Panc1 (cell line): ENCODE data around the gene ADORA1. TPM values are rescaled to one million over a fixed set of nuclear protein-coding genes. Genes with fewer than 3 reads are reported as not detected.

Experiments used
- ATAC-seq: fragments of 200-7000 bp; cut with Tn5 transposase; 2 replicates; pipeline ENCODE4 v1.9.1; 2020; ENCODE audit warnings: mild to moderate bottlenecking, moderate library complexity
- BruUV-seq: library from RNA; stranded (reverse); fragments of 400-500 nt; replicated peaks from 2 replicates; lab custom pipeline; 2021; lab: Mats Ljungman, UMichigan
- CTCF ChIA-PET: fragments of 300-600 bp; sonication (Branson Sonifier 250); formaldehyde crosslinking; loops from one replicate; lab custom pipeline; 2022; ENCODE audit warnings: antibody characterized with exemption; lab: Charles Lee
- POLR2A ChIA-PET: fragments of 300-600 bp; sonication (Branson Sonifier 250); formaldehyde crosslinking; loops from one replicate; lab custom pipeline; 2022; ENCODE audit warnings: antibody characterized with exemption; lab: Charles Lee
- DNase-seq: peaks from one replicate; pipeline ENCODE4 v3.0.0-alpha.2; 2010; ENCODE audit warnings: low read depth, low spot score
- H3K27ac ChIP-seq: 2 replicates; pipeline ENCODE4 v1.5.1; 2011; ENCODE audit warnings: mild to moderate bottlenecking, low read length, inconsistent platforms
- H3K27me3 ChIP-seq: fragments of 200-500 bp; sonication (Bioruptor generic); 2 replicates; pipeline ENCODE4 v1.6.0; 2014; ENCODE audit warnings: low read length, inconsistent platforms; ENCODE audit not compliant: control insufficient read depth, insufficient read depth
- H3K36me3 ChIP-seq: fragments of 200-500 bp; sonication (Bioruptor generic); 2 replicates; pipeline ENCODE4 v1.5.1; 2014; ENCODE audit warnings: inconsistent platforms, mild to moderate bottlenecking, low read length, moderate library complexity; ENCODE audit not compliant: control insufficient read depth, insufficient read depth
- H3K4me1 ChIP-seq: 2 replicates; pipeline ENCODE4 v1.5.1; 2011; ENCODE audit warnings: inconsistent platforms, mild to moderate bottlenecking, low read length, moderate library complexity; ENCODE audit not compliant: control insufficient read depth, insufficient read depth
- H3K4me3 ChIP-seq, 2 experiments: 2 replicates each; pipeline ENCODE4 v1.5.1; 2011 to 2012; ENCODE audit warnings: low read depth in 2 of 2, low read length in 2 of 2, mild to moderate bottlenecking in 2 of 2, inconsistent platforms in 1 of 2, moderate library complexity in 1 of 2
- H3K9me3 ChIP-seq: fragments of 200-500 bp; sonication (Bioruptor generic); 2 replicates; pipeline ENCODE4 v1.5.1; 2014; ENCODE audit warnings: low read depth, mild to moderate bottlenecking, inconsistent platforms, low read length, moderate library complexity; ENCODE audit not compliant: control insufficient read depth, insufficient read depth
- CTCF ChIP-seq: fragments of 450-650 bp; IDR thresholded peaks from 2 replicates; pipeline ENCODE4 v1.5.1; 2017; ENCODE audit warnings: mild to moderate bottlenecking
- POLR2AphosphoS5 ChIP-seq: IDR thresholded peaks from 2 replicates; pipeline ENCODE4 v1.6.1; 2012; ENCODE audit warnings: mild to moderate bottlenecking, low read depth, low read length, moderate library complexity
- REST ChIP-seq, 2 experiments: IDR thresholded peaks; 2 replicates each; pipeline ENCODE4 v1.6.1; 2011 to 2012; ENCODE audit warnings: low read depth in 2 of 2, control low read depth in 1 of 2, low read length in 1 of 2, mild to moderate bottlenecking in 1 of 2, moderate library complexity in 1 of 2; ENCODE audit not compliant: insufficient read depth in 1 of 2
- SIN3A ChIP-seq: IDR thresholded peaks from 2 replicates; pipeline ENCODE4 v1.6.1; 2012; ENCODE audit warnings: low read depth, mild to moderate bottlenecking, low read length, moderate library complexity, borderline replicate concordance; ENCODE audit not compliant: insufficient read depth
- TCF7L2 ChIP-seq: IDR thresholded peaks from 2 replicates; pipeline ENCODE4 v1.6.1; 2011; ENCODE audit warnings: mild to moderate bottlenecking, low read depth, low read length, inconsistent platforms
- in situ Hi-C: cut with HindIII; loops from 2 replicates; pipeline ENCODE4 v1.10.0; 2016; ENCODE audit warnings: low sequenced_read_pairs, low pct_unique_long_range_greater_than_20kb
- intact Hi-C: fragments of 100-400 bp; cut with micrococcal nuclease; formaldehyde crosslinking; loops from one replicate; pipeline ENCODE4 v1.10.0; 2022; ENCODE audit not compliant: unreplicated experiment
- total RNA-seq: library from RNA; stranded (reverse); gene quantifications from one replicate; pipeline ENCODE4 v1.2.1, GENCODE V29; 2021; ENCODE audit not compliant: unreplicated experiment

The ADORA1 gene
- total RNA-seq, 1 experiment from 2014 or later: 8.5 TPM

GRCh38 chr1:203185585-203185984 lies 58.1 kb downstream of the ADORA1 start:
- in situ Hi-C loops: no loop called here
- POLR2A ChIA-PET: no interaction called here
- CTCF ChIA-PET: interaction anchor here (0.8 to 1.0 kb wide), 2 partner anchors 15 to 31 kb away, joined by 3 read pairs; no protein-coding TSS in a partner anchor

GRCh38 chr1:203186091-203186445 lies 58.5 kb downstream of the ADORA1 start:
- ChIA-PET POLR2A (no interaction called here), CTCF (interaction anchor here (1.0 kb wide), 1 partner anchor 14 kb away, joined by 3 read pairs; no protein-coding TSS in a partner anchor)
- TF ChIP-seq CTCF: no peak
- no peak for TF ChIP-seq POLR2AphosphoS5
- TF ChIP-seq REST (IDR thresholded peaks at IDR 0.05; ENCODE audit: insufficient read depth in 1 of 2, low read depth in 2 of 2, low read length in 1 of 2): no peak
- no peak for TF ChIP-seq SIN3A
- no peak for TF ChIP-seq TCF7L2
- Histone ChIP-seq H3K36me3 (no peaks in the 10 kb centered on the region), H3K4me3 (no peak overlapping the region), H3K27me3 (peaks cover 2% of the 10 kb centered on the region; the same call in 1 of the 2 replicates), H3K4me1 (no peaks in the 10 kb centered on the region), H3K27ac (no peak overlapping the region), H3K9me3 (no peaks in the 10 kb centered on the region)
- intact Hi-C loops (no loop called here), in situ Hi-C loops (no loop called here)
- DNase-seq (no peak), ATAC-seq (no peak)
- BruUV-seq: no TSS peak

More at GRCh38 chr1:203185585-203185984, 58.1 kb downstream of the ADORA1 start:
- no peak for TF ChIP-seq CTCF
- TF ChIP-seq SIN3A: no peak
- TF ChIP-seq POLR2AphosphoS5: no peak
- no peak for TF ChIP-seq TCF7L2
- TF ChIP-seq REST (IDR thresholded peaks at IDR 0.05; ENCODE audit: insufficient read depth in 1 of 2, low read depth in 2 of 2, low read length in 1 of 2): no peak
- ATAC-seq: no peak
- Histone ChIP-seq H3K9me3 (no peaks in the 10 kb centered on the region), H3K27ac (no peak overlapping the region), H3K27me3 (peaks cover 2% of the 10 kb centered on the region; the same call in 1 of the 2 replicates), H3K36me3 (no peaks in the 10 kb centered on the region), H3K4me1 (no peaks in the 10 kb centered on the region), H3K4me3 (no peak overlapping the region)
- intact Hi-C loops: no loop called here
- DNase-seq: no peak
- no TSS peak for BruUV-seq
